T-helper 1 cell treated with Interleukin-12 subunit alpha and Interleukin-12 subunit beta and Interleukin-4 antibody, amounts not matched to agents 30 μg/mL and 1 μg/mL, for 36 hours (primary cell): ENCODE results near the gene LSS.
"Not testable (repeated sequence)": the region's sequence is repeated elsewhere in the genome, so short reads cannot be mapped to it uniquely, and the experiment has no call there.

ENCODE experiments used
- H3K27ac Mint-ChIP-seq: one replicate; pipeline ENCODE4 v1.8.0; 2021; ENCODE audit warnings: mild to moderate bottlenecking, mixed read lengths
- H3K27me3 Mint-ChIP-seq: one replicate; pipeline ENCODE4 v1.8.0; 2021; ENCODE audit warnings: low read depth, mixed read lengths
- H3K36me3 Mint-ChIP-seq: one replicate; pipeline ENCODE4 v1.8.0; 2021; ENCODE audit warnings: low read depth, mixed read lengths
- H3K4me1 Mint-ChIP-seq: one replicate; pipeline ENCODE4 v1.8.0; 2021; ENCODE audit warnings: low read depth, mixed read lengths
- H3K4me3 Mint-ChIP-seq: one replicate; pipeline ENCODE4 v1.8.0; 2021; ENCODE audit warnings: mild to moderate bottlenecking, moderate library complexity, mixed read lengths
- H3K9me3 Mint-ChIP-seq: one replicate; pipeline ENCODE4 v1.8.0; 2021; ENCODE audit warnings: mixed read lengths

The LSS gene

DNA sequence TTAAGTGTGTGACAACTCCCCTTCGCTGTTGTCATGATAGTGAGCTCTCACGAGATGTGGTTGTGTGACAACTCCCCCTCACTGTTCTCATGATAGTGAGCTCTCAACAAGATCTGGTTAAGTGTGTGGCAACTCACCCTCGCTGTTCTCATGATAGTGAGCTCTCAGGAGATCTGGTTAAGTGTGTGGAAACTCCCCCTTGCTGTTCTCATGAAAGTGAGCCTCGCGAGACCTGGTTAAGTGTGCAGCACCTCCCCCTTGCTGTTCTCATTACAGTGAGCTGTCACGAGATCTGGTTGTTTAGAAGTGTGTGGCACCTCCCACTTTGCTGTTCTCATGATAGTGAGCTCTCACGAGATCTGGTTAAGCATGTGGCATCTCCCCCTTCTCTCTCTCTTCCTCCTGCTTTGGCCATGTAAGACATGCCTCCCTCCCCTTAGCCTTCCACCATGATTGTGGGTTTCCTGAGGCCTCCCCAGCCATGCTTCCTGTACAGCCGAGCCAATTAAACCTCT is 25.1 kb upstream of the LSS start:
- Mint-ChIP-seq H3K4me1 (peaks cover 37% of the 10 kb centered on the region), H3K27ac (peak overlapping the region; percentile 92), H3K27me3 (no peaks in the 10 kb centered on the region), H3K9me3 (no peaks in the 10 kb centered on the region), H3K4me3 (peak overlapping the region; percentile 56), H3K36me3 (peaks cover 57% of the 10 kb centered on the region)

DNA sequence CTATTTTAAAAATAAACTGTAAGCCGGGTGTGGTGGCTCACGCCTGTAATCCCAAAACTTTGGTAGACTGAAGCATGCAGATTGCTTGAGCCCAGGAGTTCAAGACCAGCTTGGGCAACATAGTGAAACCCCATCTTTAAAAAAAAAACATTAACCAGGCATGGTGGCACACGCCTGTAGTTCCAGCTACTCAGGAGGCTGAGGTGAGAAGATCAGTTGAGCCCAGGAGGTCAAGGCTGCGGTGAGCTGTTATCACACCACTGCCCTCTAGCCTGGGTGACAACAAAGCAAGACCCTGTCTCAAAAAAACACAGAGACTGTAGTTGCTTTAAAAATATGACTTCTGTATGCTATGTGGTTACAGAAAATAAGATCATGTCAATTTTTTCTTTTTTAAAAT is 24.3 kb upstream of the LSS start:
- H3K9me3 Mint-ChIP-seq: no peaks in the 10 kb centered on the region
- no peak overlapping the region for H3K4me3 Mint-ChIP-seq
- peaks cover 57% of the 10 kb centered on the region for H3K36me3 Mint-ChIP-seq
- peaks cover 37% of the 10 kb centered on the region for H3K4me1 Mint-ChIP-seq
- peak overlapping the region; percentile 31 for H3K27ac Mint-ChIP-seq
- no peaks in the 10 kb centered on the region for H3K27me3 Mint-ChIP-seq

DNA sequence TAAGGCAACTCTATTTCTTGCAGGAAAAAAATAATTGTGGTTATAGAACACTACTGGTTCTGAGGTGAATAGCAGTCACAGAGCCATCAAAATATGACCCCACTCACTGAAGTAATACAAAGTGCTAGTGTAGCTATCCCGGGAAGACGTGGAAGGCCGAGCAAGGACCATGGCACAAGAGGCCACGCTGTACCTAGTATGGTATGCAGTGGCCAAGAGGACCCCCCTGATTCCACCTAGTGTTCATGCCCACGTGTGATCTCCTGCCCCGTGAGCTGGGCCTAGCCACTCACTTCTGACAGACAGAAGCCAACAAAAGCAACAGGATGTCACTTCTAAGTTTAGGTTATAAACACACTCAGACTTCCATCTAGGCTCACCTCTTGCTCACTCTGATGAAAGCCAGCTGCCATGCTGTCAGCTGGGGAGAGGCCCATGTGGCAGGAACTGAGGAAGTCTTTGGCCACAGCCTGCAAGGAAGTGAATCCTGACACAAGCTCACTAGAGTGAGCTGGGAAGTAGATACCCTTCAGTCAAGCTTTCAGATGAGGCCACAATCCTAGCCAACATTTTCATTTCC is 21.7 kb upstream of the LSS start:
- Mint-ChIP-seq H3K27me3 (no peaks in the 10 kb centered on the region), H3K27ac (peak overlapping the region; percentile 72), H3K9me3 (no peaks in the 10 kb centered on the region), H3K4me1 (peaks cover 37% of the 10 kb centered on the region), H3K4me3 (no peak overlapping the region), H3K36me3 (peaks cover 57% of the 10 kb centered on the region)

DNA sequence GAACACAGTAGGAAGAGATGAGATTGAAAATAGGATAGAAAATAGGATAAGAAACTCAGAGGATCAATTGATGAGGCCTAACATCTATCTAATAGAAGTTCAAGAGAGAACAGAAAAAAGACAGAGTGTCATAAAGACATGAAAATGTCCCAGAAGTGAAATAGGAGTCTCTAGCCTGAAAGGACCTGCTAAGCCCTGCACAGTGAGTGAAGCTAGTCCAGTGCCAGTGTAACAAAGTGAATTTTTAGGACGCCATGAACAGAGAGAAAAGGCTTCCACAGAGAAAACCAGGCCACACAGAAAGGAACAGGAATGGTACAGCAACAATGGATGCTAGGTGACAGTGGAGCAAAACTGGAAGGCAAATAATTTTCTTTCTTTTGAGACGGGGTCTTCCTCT is 20.3 kb upstream of the LSS start:
- no peak overlapping the region for H3K27ac Mint-ChIP-seq

DNA sequence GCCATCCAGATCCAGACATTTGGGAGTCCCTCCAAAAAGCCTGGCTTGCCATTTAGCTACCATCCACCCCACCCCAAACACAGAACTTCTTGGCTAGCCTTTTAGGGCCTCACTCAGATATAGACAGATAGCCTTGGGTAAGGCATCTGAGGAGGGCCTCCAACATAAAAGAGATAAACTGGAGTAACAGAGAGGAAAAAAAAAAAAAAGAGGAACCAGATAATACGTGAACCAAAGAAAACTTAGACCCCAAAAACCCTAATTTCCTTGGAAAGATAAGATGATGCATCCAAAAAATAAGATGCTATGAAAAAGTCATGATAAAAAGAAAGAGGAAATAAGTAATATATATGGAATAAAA is 19.8 kb upstream of the LSS start:
- H3K27ac Mint-ChIP-seq: no peak overlapping the region
- peaks cover 20% of the 10 kb centered on the region for H3K4me1 Mint-ChIP-seq
- no peaks in the 10 kb centered on the region for H3K9me3 Mint-ChIP-seq
- H3K36me3 Mint-ChIP-seq: peaks cover 47% of the 10 kb centered on the region
- H3K27me3 Mint-ChIP-seq: no peaks in the 10 kb centered on the region
- no peak overlapping the region for H3K4me3 Mint-ChIP-seq

More for the DNA sequence above, 20.3 kb upstream of the LSS start:
- H3K4me3 Mint-ChIP-seq: no peak overlapping the region
- peaks cover 49% of the 10 kb centered on the region for H3K36me3 Mint-ChIP-seq
- no peaks in the 10 kb centered on the region for H3K9me3 Mint-ChIP-seq
- H3K4me1 Mint-ChIP-seq: peaks cover 25% of the 10 kb centered on the region
- H3K27me3 Mint-ChIP-seq: no peaks in the 10 kb centered on the region

DNA sequence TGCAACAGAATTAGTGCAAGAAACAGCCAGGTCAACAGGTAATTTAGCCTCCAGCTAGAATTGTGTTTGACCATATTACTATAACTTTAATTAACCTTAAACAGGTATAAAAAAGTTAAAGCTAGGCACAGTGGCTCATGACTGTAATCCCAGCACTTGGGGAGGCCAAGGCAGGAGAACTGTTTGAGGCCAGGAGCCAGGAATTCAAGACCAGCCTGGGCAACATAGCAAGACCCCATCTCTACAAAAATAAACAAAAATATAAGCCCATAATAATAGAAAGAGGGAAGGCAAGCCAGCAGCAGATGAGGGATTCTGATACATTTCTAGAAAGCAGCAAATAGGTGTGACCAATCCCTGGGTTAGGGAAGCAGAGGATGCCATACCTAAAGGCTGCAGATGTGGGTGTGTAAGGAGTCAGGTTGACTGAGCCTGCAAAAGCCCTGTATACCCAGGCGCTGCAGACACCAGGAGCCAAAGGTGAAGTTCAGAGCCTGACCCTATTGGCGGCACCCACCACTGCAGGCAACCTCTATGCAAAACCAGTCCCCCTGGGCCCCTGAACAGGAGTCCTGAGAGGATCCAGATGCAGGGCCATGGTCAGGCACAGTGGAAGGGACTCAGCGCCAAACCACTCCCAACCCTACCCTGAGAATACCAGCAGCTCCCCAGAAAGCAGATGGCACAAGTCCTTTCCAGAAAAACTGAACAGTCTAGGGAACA is 19.3 kb upstream of the LSS start:
- H3K27ac Mint-ChIP-seq: no peak overlapping the region
- H3K9me3 Mint-ChIP-seq: no peaks in the 10 kb centered on the region
- peaks cover 16% of the 10 kb centered on the region for H3K4me1 Mint-ChIP-seq
- H3K36me3 Mint-ChIP-seq: peaks cover 50% of the 10 kb centered on the region
- no peaks in the 10 kb centered on the region for H3K27me3 Mint-ChIP-seq
- no peak overlapping the region for H3K4me3 Mint-ChIP-seq

DNA sequence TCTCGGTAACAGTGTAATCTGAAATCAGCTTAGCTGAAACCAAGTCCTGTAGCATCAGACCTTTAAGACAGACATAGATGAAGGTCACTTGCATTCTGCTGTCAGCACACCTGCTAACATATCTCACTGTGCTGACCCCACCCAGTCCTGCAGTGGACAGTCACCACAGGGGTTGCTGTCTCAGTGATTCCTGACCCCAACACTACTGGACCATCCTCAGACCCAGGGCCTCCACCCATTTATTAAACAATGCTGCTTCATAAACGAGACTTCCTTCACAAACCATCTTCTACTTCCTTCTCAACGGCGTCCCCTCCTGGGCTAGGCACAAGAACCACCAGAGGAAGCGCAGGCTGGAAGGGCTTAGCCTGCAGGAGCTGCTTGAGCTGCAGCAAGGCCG is 17.8 kb upstream of the LSS start:
- H3K4me1 Mint-ChIP-seq: peaks cover 13% of the 10 kb centered on the region
- no peak overlapping the region for H3K27ac Mint-ChIP-seq
- H3K9me3 Mint-ChIP-seq: no peaks in the 10 kb centered on the region
- peaks cover 56% of the 10 kb centered on the region for H3K36me3 Mint-ChIP-seq
- H3K4me3 Mint-ChIP-seq: no peak overlapping the region
- no peaks in the 10 kb centered on the region for H3K27me3 Mint-ChIP-seq

DNA sequence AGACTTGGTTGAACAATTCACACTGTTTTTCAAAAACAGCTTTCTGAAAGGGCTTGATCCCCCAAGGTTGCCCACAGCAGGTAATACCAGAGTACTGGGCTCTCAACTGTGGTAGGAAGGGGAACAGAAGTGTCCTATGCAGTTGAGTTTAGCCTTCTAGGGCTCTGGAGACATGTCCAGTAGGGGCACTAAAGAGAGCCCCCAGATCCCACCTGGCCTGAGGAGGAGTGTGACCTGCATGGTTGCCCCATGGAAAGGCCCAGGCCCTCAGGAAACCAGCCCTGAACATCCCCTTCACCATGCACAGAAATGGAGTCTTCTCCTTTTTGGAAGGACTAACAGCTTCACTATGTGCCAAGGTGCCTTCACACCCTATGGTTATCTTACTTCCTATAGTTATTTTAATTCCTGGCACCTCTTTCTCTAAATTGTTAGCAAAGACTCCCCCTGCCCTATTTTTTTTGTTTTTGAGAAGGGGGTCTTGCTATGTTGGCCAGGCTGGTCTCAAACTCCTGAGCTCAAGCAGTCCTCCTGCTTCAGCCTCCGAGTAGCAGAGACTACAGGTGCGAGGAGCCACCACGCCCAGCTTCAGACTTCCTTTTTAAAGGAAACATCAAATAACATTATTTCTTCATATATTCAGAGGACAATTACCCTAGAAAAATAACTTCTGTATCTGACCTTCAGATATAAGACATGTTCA is 16.8 kb upstream of the LSS start:
- no peaks in the 10 kb centered on the region for H3K9me3 Mint-ChIP-seq
- peaks cover 7% of the 10 kb centered on the region for H3K4me1 Mint-ChIP-seq
- no peak overlapping the region for H3K4me3 Mint-ChIP-seq
- H3K36me3 Mint-ChIP-seq: peaks cover 55% of the 10 kb centered on the region
- H3K27ac Mint-ChIP-seq: no peak overlapping the region
- no peaks in the 10 kb centered on the region for H3K27me3 Mint-ChIP-seq

DNA sequence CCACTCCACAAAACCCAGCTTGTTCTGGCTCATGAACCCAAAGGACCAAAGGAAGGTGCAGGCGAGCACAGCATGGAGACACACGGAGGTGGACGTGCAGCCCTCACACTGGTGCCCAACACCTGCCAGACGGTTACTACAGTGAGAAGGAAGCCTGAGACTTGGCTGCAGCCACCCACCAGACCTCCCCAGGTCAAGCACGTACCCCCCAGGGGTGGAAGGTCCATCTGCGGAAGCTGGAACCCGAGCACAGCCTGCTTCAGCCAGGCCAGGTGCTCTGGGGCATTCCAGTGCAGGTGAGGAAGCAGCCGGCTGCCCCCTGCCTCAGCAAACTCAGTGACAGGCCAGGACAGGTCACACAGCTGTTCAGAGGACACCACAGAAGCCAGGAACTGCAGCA is 16.0 kb upstream of the LSS start:
- Mint-ChIP-seq H3K27me3 (no peaks in the 10 kb centered on the region), H3K4me1 (peaks cover 2% of the 10 kb centered on the region), H3K4me3 (no peak overlapping the region), H3K9me3 (no peaks in the 10 kb centered on the region), H3K27ac (no peak overlapping the region), H3K36me3 (peaks cover 55% of the 10 kb centered on the region)

DNA sequence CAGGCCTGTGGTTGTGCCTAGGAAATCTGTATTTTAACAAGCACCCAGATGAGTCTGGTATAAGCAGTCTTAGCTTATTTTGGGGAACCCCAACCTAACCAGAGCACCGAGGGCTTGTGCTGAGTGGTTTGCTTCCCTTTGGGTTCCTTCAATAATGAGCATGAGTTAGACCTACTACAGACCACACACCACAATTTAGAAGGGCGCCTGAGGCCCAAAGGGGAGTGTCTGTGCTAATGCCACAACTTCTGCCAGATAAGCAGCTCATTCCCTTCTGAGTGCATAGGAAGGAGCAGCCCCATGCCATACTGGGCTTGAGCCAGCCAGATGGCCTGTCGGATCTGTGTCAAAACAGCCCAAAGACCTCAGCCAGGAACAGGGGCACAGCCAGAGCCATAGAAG is 15.4 kb upstream of the LSS start:
- Mint-ChIP-seq H3K9me3 (no peaks in the 10 kb centered on the region), H3K27ac (no peak overlapping the region), H3K4me1 (peaks cover 2% of the 10 kb centered on the region), H3K36me3 (peaks cover 57% of the 10 kb centered on the region), H3K27me3 (no peaks in the 10 kb centered on the region), H3K4me3 (no peak overlapping the region)

DNA sequence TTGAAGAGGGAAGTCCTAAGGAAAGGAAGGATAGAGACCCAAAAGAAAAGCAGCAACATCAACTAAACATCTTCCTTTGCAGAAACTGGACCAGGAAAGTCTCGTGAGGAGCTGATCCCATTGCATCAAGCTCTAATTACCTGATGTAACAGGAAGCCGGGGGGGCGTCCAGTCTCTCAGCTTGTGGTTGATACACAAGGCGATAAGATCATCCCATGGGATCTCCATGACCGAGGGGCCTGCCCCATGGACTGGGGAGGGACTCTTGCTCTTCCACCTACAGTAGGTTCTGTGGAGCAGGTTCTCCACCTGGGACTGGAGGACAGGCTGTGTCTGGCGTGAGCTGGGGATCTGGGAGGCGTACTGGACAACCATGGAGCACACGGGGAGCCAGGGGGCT is 14.8 kb upstream of the LSS start:
- H3K36me3 Mint-ChIP-seq: peaks cover 57% of the 10 kb centered on the region
- peak overlapping the region; percentile 26 for H3K27ac Mint-ChIP-seq
- no peaks in the 10 kb centered on the region for H3K9me3 Mint-ChIP-seq
- H3K4me3 Mint-ChIP-seq: no peak overlapping the region
- peaks cover 2% of the 10 kb centered on the region for H3K4me1 Mint-ChIP-seq
- H3K27me3 Mint-ChIP-seq: no peaks in the 10 kb centered on the region

DNA sequence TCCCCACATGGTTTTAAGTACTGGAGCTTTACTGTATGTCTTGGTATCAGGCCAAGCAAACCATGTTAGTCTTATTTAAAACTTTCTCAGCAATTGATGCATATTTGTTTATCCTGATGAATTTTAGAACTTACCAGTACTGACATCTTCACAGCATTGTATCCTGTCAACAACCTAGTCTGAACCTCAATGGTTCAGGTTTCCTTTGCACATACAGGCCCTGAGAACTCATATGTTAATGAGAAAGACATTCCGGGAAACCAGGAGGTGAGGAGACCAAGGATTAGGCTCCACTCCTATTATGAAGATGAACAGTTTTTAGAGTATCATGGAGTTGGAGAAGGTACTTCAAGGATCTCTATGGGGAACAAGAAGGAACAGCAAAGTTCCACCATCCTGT is 13.0 kb upstream of the LSS start:
- H3K4me1 Mint-ChIP-seq, H3K9me3 Mint-ChIP-seq, H3K4me3 Mint-ChIP-seq, H3K27me3 Mint-ChIP-seq: not testable (repeated sequence)
- Mint-ChIP-seq H3K36me3 (peaks cover 54% of the 10 kb centered on the region), H3K27ac (peak overlapping the region; percentile 22)

DNA sequence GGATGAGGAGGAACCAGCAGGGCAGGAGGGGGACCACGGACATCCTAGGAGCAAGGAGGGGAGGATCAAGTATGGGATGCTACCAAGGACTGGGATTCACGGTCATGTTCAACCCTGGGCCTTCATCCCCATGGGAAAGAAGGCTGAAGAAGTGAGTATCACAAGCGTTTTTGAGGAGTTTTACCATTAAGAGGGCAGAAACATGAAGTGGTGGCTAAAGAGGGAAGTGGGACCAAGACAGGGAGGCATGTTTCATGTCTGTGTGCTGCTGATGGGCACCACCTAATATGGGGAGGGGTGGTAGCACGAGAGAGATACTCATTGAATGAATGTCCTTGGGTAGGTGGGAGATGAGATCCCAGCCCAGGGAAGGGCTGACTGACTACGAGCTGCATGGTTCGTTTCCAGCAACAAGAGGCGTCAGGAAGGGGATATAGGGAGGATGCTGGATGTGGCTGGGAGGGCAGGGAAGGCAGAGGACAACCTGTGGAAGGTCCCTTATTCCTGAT is 11.3 kb upstream of the LSS start:
- Mint-ChIP-seq H3K27ac (no peak overlapping the region), H3K9me3 (no peaks in the 10 kb centered on the region), H3K27me3 (no peaks in the 10 kb centered on the region), H3K36me3 (peaks cover 50% of the 10 kb centered on the region), H3K4me3 (no peak overlapping the region), H3K4me1 (peaks cover 2% of the 10 kb centered on the region)

DNA sequence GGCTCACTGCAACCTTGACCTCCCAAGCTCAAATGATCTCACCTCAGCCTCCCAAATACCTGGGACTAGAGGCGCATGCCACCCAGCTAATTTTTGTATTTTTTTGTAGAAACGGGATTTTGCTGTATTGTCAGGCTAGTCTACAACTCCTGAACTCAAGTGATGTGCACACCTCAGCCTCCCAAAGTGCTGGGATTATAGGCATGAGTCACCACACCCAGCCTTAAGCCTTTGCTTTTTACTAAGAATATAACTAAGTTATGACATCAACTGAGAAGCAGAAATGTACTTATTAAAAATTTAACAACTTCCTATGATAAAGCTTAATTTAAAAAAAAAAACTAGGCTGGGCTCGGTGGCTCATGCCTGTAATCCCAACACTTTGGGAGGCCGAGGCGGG is 8.9 kb upstream of the LSS start:
- H3K4me3 Mint-ChIP-seq: no peak overlapping the region
- H3K36me3 Mint-ChIP-seq: peaks cover 52% of the 10 kb centered on the region
- H3K27me3 Mint-ChIP-seq: no peaks in the 10 kb centered on the region
- no peak overlapping the region for H3K27ac Mint-ChIP-seq
- peaks cover 13% of the 10 kb centered on the region for H3K4me1 Mint-ChIP-seq
- H3K9me3 Mint-ChIP-seq: no peaks in the 10 kb centered on the region

DNA sequence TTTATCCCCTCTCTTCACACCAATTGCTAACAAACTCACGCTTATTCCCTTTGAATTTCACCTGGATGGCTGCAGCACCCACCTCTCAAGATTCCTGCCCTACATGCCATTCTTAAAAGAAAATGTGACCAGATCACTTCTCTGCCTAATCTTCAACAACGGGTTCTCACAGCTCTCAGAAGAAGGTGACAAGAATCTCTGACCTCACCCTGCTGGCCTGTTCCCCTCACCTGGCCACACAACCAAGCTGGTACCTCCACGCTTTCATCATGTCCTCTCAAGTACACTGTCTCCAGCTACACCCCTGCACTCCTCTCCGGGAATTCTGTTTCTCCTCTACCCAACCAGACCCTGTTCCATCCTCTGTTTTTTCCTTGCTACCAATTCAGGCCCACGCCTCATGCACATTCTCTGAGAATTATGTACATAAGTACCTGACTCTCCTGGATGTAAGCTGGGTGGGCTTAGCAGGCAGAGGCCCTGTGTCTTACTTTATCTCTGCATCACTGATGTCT is 5.9 kb upstream of the LSS start:
- Mint-ChIP-seq H3K27me3 (no peaks in the 10 kb centered on the region), H3K4me1 (peaks cover 26% of the 10 kb centered on the region), H3K9me3 (no peaks in the 10 kb centered on the region), H3K27ac (peak overlapping the region; percentile 33), H3K36me3 (peaks cover 48% of the 10 kb centered on the region), H3K4me3 (no peak overlapping the region)
